T-helper 2 cell treated with Interferon-gamma antibody and Interleukin-4, amounts not matched to agents 5 μg/mL and 100 μg/mL, for 36 hours (primary cell): Measurements from ENCODE around the gene STK17A.

Experiments
- DNase-seq: peaks from one replicate; pipeline ENCODE4 v3.0.0; 2021; ENCODE audit warnings: low spot score
- H3K27ac Mint-ChIP-seq: one replicate; pipeline ENCODE4 v1.8.0; 2021; ENCODE audit warnings: mild to moderate bottlenecking, mixed read lengths
- H3K27me3 Mint-ChIP-seq: one replicate; pipeline ENCODE4 v1.8.0; 2021; ENCODE audit warnings: low read depth, mixed read lengths
- H3K36me3 Mint-ChIP-seq: one replicate; pipeline ENCODE4 v1.8.0; 2021; ENCODE audit warnings: low read depth, mixed read lengths
- H3K4me1 Mint-ChIP-seq: one replicate; pipeline ENCODE4 v1.8.0; 2021; ENCODE audit warnings: low read depth, mixed read lengths
- H3K4me3 Mint-ChIP-seq: one replicate; pipeline ENCODE4 v1.8.0; 2022; ENCODE audit warnings: mild to moderate bottlenecking, moderate library complexity, mixed read lengths
- H3K9me3 Mint-ChIP-seq: one replicate; pipeline ENCODE4 v1.8.0; 2021; ENCODE audit warnings: mixed read lengths

The STK17A gene

DNA sequence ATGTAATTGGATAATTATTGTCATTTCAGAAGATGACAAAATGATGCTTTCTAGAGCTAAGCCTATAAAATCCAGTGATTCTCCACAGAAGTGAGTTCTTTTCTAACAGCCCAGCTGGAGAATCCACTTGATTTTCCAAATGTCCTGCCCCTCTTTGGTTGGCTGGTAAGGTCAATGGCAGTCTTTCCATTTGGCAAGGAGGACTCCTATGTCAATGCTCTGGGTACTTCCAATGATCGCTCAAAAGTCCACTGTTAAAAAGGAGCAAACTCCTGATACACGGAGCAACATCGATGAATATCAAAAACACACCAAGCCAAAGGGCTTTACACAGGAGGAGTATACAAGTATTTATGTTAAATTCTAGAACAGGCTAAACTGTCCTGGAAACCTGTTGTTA lies 57.8 kb downstream of the STK17A start:
- Mint-ChIP-seq H3K36me3 (peaks cover 75% of the 10 kb centered on the region), H3K4me1 (peaks cover 37% of the 10 kb centered on the region), H3K4me3 (no peak overlapping the region), H3K27ac (no peak overlapping the region), H3K9me3 (no peaks in the 10 kb centered on the region), H3K27me3 (no peaks in the 10 kb centered on the region)
- no peak for DNase-seq

DNA sequence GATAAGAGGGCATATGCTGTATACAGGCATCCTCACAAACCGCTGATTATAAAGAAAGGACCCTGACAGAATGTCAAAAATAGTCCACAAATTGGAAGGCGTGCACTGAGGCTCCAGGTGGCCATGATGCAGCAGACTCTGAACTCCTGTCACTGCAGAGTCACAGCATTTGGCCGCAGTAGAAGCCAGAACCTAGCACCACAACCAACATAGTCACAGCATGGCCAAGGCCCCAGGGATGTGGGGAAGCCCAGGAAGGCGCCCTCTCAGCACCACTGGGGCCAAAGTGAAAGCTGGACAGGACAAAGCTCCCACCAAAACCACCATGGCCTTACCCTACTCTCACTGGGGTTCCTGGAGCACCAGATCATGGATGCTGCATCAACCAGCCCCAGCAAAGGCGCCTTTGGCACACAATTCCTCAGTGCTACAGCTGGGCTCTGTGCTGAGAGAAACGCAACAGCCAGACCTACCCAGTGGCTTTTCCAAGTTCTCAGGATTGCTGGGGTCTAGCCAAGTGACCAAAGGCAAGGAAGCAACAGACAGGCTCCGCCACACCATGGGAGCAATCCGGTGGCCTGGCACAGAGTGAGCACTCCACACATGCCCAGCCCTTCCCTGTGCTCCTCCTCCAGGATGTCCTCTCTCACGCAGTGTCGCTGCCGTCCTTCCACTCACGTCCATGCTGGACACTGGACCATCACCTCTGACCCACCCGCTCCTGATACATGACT lies 60.2 kb downstream of the STK17A start:
- peaks cover 68% of the 10 kb centered on the region for H3K36me3 Mint-ChIP-seq
- H3K4me3 Mint-ChIP-seq: no peak overlapping the region
- peak overlapping the region; percentile 49 for H3K27ac Mint-ChIP-seq
- peaks cover 43% of the 10 kb centered on the region for H3K4me1 Mint-ChIP-seq
- no peak for DNase-seq
- H3K27me3 Mint-ChIP-seq: no peaks in the 10 kb centered on the region
- no peaks in the 10 kb centered on the region for H3K9me3 Mint-ChIP-seq

DNA sequence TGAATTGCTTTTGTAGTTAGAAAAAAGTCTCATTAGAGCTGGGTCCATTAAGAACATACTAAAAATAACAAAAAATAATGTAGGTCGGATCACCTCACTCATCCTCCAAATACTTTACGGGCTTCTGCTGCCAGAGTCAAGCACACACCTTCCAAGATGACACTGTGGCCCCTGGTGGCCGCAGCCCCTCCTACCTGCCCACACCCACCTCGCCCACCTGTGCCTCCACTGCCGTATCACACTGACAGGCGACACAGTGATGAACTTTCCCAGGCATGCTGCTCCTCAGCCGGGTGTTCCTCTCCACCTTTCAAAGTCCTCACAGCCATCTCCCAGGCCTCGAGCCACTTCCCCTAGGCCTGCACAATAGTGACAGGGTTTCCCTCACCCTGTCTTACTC lies 60.9 kb downstream of the STK17A start:
- DNase-seq: no peak
- peak overlapping the region; percentile 34 for H3K27ac Mint-ChIP-seq

DNA sequence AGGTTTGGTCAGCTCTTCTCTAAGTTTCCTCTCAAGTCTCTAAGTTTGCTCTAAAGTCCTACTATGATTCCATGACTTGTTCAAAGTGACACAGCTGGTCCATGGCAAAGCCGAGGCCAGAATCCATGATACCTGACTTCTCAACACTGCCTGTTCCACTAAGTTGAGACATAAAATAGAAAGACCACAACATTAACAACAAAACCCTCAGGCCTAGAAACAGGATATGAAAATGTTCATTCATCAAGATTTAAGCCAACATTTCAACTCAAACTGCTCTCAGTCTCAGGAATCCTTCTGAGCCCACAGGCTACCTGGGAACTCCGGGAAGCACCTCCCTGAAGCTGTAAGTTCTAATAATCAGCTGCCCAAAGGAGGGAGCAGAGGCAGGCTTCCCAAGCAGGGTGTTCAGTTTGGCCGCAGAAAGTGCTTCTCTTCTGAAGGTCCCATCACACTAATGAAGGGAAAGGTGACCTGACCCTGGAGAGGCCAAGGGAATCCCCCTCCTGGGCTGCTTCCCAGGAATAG lies 62.9 kb downstream of the STK17A start:
- Mint-ChIP-seq H3K27ac (peak overlapping the region; percentile 49), H3K4me3 (peak overlapping the region; percentile 82), H3K36me3 (peaks cover 57% of the 10 kb centered on the region), H3K9me3 (no peaks in the 10 kb centered on the region), H3K4me1 (peaks cover 68% of the 10 kb centered on the region), H3K27me3 (no peaks in the 10 kb centered on the region)
- DNase-seq: no peak

More for the DNA sequence above, 60.9 kb downstream of the STK17A start:
- Mint-ChIP-seq H3K36me3 (peaks cover 66% of the 10 kb centered on the region), H3K4me1 (peaks cover 50% of the 10 kb centered on the region), H3K27me3 (no peaks in the 10 kb centered on the region), H3K4me3 (no peak overlapping the region), H3K9me3 (no peaks in the 10 kb centered on the region)

DNA sequence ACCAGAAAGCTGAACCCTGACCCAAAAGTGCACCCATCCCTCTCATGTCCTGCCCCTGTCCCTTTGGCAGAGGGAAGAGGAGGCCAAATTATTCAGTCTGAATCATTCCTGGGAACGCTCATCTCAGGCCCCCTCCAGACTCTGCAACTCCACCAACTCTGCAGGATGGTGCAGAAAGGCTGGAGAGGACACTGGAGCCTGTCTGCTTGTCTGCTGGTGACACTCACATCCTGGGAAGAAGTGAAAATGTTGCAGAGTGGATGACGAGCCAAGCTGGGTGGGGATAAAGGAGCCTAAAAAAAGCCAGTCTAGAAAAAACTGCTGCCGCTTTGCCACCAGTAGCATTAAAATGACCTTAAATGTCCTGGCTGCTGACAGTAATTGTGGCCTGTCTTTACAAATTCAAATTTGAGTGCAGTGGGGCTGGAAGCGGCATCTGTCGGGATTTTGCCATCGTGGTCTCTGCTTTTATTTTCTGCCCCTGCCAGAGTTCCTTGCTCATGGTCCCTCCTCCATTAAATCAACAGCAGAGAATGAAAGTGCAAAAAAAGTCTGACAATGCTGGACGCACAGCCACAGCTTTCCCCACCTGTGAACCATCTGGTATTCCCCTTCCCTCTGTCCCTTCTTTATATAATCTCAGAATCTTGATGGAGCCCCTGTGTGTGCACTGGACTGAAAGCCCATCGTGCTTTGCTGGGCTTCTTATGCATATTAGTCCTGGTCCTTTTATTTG lies 63.9 kb downstream of the STK17A start:
- no peak for DNase-seq
- no peaks in the 10 kb centered on the region for H3K9me3 Mint-ChIP-seq
- peaks cover 55% of the 10 kb centered on the region for H3K36me3 Mint-ChIP-seq
- H3K27me3 Mint-ChIP-seq: no peaks in the 10 kb centered on the region
- H3K4me1 Mint-ChIP-seq: peaks cover 75% of the 10 kb centered on the region
- peak overlapping the region; percentile 82 for H3K4me3 Mint-ChIP-seq
- peak overlapping the region; percentile 31 for H3K27ac Mint-ChIP-seq

DNA sequence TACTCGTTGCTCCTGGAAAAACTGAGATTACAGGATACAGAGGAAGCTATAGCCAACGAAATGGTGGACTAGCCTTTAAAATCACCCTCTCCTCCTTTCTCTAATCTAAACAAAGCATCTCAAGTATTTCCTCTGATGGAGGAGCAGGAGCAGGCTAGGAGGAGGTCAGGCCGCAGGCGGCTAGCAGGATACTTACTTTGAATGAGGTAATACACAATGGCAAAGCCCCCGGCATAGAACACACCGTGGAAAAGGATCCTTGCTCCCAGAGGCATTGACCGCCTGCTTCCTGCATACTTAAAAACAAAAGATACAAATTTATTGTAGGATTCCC lies 64.4 kb downstream of the STK17A start:
- Mint-ChIP-seq H3K4me1 (peaks cover 80% of the 10 kb centered on the region), H3K36me3 (peaks cover 55% of the 10 kb centered on the region), H3K27me3 (no peaks in the 10 kb centered on the region), H3K27ac (peak overlapping the region; percentile 92), H3K9me3 (no peaks in the 10 kb centered on the region), H3K4me3 (peak overlapping the region; percentile 82)
- DNase-seq: no peak

DNA sequence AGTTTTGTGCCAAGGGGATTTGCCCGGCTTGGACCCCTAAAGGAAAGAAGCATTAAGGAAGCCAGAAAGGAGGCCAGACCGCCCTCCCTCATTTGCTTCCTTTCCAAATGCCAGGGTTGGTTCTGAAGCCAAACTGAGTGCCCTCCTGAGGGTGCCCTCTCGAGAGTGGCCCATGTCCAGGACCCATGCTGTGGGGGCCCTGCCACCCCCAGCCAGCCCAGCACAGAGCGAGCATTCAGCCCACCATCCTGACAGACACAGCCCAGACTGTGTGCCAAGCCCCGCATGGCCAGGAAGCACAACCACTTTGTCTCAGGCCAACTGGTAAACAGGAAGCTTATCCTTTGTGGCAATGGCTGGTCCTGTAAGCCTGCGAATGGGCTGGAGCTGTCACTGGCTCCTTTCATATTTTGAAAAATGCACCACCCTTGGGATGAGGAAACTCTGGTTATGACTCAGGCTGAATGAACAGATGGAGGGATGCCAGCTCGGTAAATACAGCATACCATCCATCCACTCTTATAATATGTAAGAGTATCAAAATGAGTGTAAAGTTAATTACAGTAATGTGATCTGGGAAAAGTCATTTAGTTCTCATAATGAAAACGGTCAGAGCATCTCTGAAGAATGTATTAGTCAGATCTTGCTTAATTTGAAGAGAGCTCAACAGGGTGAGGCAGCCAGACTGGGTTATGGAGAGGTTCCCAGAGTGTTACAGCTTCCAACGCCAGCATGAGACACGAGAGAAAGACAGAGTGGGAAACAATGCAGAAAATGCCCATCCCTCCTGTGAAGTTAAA lies 65.0 kb downstream of the STK17A start:
- Mint-ChIP-seq H3K36me3 (peaks cover 52% of the 10 kb centered on the region), H3K27me3 (no peaks in the 10 kb centered on the region), H3K27ac (peak overlapping the region; percentile 92), H3K4me1 (peaks cover 81% of the 10 kb centered on the region), H3K4me3 (peak overlapping the region; percentile 82), H3K9me3 (no peaks in the 10 kb centered on the region)
- DNase-seq: peak; percentile 61

DNA sequence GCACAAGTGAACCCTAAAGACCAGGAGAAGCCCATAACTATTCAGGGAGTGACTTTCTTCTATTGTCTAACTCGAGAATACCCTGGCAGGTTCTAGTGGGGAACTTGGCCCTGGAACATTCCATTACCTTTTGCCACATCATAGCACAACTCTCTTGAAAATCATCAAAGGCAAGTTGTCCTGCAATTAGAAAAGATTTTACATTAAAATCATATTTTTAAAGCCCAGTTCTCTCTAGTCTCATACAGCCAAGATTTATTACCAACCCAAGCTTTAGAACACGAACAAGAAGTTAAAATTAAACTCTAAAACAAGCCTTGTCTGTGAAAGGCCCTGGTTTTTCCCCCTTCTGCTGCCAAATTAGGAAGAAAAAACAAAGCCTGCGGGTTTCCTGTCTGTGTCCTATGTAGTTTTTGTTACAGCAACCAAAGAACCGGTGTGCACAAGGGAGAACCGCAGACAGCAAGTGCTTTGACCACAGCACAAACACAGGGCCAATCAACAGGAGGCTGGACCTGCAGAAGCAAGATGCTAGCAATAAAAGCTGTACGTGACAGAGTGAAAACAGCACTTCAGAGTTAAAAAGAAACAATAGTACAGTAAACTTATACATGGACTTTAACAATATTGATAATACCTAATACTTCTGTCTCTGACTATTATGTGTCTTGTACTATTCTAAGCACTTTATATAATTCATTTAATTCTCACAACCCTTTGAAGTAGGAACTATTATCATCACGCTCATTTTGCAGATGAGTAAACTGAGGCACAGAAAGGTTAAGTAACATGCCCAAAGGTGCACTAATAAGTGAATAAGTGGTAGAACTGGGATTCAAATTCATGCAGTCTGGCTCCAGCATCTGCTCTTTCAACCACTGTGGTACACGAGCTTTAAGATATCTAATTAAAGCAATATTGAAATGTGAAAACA lies 65.8 kb downstream of the STK17A start:
- Mint-ChIP-seq H3K4me1 (peaks cover 82% of the 10 kb centered on the region), H3K27ac (peak overlapping the region; percentile 92), H3K9me3 (no peaks in the 10 kb centered on the region), H3K27me3 (no peaks in the 10 kb centered on the region), H3K36me3 (peaks cover 47% of the 10 kb centered on the region), H3K4me3 (peak overlapping the region; percentile 82)
- peak; percentile 77 for DNase-seq

DNA sequence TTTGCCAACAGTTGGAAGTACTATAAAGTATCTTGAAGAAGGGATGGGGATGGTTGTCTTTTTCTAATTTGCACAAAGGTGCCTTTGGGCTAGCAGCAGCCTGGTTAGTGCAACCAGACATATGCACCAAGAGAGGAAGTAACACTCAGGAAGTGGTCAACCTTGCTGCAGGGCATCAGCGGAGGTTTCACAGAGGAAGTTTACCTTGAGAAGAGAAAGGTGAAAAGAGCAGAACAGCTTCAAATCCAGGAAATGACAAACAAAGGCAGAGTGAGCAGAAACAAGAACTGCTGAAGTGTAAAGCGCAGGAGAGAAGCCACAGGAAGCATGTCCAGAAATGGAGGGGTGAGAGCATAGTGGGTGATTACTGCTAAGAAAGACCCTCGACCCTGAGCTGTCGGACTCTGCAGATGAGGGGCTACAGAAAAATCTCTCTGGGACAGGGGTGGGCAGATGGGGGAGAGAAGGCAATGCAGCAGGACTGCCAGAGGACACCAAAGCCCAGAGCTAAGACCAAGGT lies 66.9 kb downstream of the STK17A start:
- H3K4me3 Mint-ChIP-seq: peak overlapping the region; percentile 82

DNA sequence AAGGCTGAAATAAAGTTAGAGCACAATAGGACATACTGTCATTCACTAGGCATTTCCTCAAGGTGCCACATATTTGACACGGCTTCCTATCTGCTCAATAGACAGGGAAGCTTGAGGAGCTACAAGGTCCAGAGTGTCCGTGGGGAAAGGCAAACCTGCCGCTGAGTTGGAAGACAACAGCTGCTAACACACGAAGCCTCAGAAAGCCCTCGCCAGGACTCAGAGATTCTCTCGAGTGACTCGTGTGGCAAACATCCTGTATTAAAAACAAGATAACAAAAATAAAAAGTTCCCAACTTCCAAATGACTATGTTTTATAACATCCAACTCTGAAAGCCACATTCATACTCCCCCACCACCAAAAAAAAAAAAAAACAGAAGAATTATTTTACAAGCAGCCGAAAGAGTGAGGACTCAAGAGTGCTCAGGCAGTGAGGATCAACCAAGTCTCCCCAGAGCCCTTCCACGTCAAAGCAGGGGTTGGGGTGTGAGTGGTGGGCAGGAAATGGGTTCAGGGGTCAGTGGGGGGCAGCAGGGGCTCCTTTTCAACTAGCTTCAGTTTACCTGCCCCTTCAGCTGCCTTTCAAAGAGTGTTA lies 67.6 kb downstream of the STK17A start:
- Mint-ChIP-seq H3K4me1 (peaks cover 78% of the 10 kb centered on the region), H3K9me3 (peaks cover 4% of the 10 kb centered on the region), H3K27me3 (no peaks in the 10 kb centered on the region), H3K27ac (peak overlapping the region; percentile 92), H3K4me3 (peak overlapping the region; percentile 82), H3K36me3 (peaks cover 41% of the 10 kb centered on the region)
- DNase-seq: no peak

More for the DNA sequence above, 66.9 kb downstream of the STK17A start:
- Mint-ChIP-seq H3K36me3 (peaks cover 45% of the 10 kb centered on the region), H3K27me3 (no peaks in the 10 kb centered on the region), H3K9me3 (peaks cover 4% of the 10 kb centered on the region), H3K27ac (peak overlapping the region; percentile 92), H3K4me1 (peaks cover 83% of the 10 kb centered on the region)
- DNase-seq: peak; percentile 74

DNA sequence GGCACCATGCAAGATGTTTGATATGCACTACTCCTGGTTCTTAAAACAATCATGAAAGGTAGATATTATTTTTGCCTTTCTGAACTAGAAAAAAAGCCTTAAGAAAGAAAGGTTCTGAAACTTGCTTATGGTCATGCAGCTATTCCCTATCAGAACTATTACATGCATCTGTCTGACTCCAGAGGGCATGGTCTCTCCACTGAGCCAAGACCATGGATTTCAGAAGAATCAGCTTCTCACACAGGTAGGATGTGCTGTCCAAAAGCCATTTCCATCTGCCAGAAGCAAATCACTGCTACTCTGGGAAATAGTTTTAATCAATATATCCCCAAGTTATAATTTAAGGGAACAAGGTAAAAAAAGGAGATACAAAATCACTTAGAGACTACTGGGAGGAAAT lies 69.5 kb downstream of the STK17A start:
- H3K4me1 Mint-ChIP-seq: peaks cover 70% of the 10 kb centered on the region
- peaks cover 4% of the 10 kb centered on the region for H3K9me3 Mint-ChIP-seq
- no peaks in the 10 kb centered on the region for H3K27me3 Mint-ChIP-seq
- no peak for DNase-seq
- peak overlapping the region; percentile 92 for H3K27ac Mint-ChIP-seq
- H3K4me3 Mint-ChIP-seq: peak overlapping the region; percentile 82
- peaks cover 35% of the 10 kb centered on the region for H3K36me3 Mint-ChIP-seq

DNA sequence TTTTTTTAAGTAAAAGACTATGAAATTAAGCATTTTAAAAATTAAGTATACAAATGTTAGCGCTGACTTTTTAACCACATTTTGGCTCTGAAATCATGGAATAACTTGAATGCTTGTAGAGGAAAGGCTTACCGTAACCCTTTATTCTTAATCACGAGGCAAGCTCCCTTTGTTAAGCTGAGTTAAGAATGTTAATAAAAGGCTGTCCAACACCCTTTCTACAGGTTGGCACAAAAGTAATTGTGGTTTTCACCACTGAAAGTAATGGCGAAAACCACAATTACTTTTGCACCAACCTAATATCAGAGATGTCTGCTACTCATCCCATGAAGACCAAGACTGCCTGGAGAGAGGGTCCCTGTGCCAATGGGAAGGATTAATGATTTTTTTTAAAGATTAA lies 70.6 kb downstream of the STK17A start:
- peak overlapping the region; percentile 38 for H3K27ac Mint-ChIP-seq
- H3K36me3 Mint-ChIP-seq: peaks cover 39% of the 10 kb centered on the region
- H3K4me3 Mint-ChIP-seq: peak overlapping the region; percentile 11
- no peaks in the 10 kb centered on the region for H3K27me3 Mint-ChIP-seq
- no peak for DNase-seq
- peaks cover 4% of the 10 kb centered on the region for H3K9me3 Mint-ChIP-seq
- H3K4me1 Mint-ChIP-seq: peaks cover 63% of the 10 kb centered on the region
